WTC11 (cell line): ENCODE data around the gene DLG5. TPM values are rescaled to one million over a fixed set of nuclear protein-coding genes. Genes with fewer than 3 reads are reported as not detected.

Experiments used
- ATAC-seq: fragments of 200-7000 bp; cut with Tn5 transposase; 2 replicates; pipeline ENCODE4 v1.10.0; 2021; ENCODE audit warnings: mild to moderate bottlenecking, moderate library complexity
- CTCF ChIA-PET: fragments of 300-600 bp; sonication (Branson Sonifier 250); formaldehyde crosslinking; loops from one replicate; lab custom pipeline; 2021; ENCODE audit warnings: antibody characterized with exemption; lab: Charles Lee
- POLR2A ChIA-PET: fragments of 350-600 bp; sonication (Branson Sonifier 250); formaldehyde crosslinking; loops from one replicate; lab custom pipeline; 2021; ENCODE audit warnings: antibody characterized with exemption; lab: Charles Lee
- DNase-seq: peaks from one replicate; pipeline ENCODE4 v3.0.0; 2021; ENCODE audit warnings: low spot score
- H3K27ac Mint-ChIP-seq: 2 replicates; pipeline ENCODE4 v1.8.0; 2021; ENCODE audit warnings: mixed read lengths
- H3K27me3 Mint-ChIP-seq: 2 replicates; pipeline ENCODE4 v1.8.0; 2021; ENCODE audit warnings: low read depth, mild to moderate bottlenecking, moderate library complexity, mixed read lengths
- H3K36me3 Mint-ChIP-seq: 2 replicates; pipeline ENCODE4 v1.8.0; 2021; ENCODE audit warnings: mixed read lengths
- H3K4me1 Mint-ChIP-seq: 2 replicates; pipeline ENCODE4 v1.8.0; 2022; ENCODE audit warnings: mixed read lengths
- H3K4me3 Mint-ChIP-seq: 2 replicates; pipeline ENCODE4 v1.8.0; 2021; ENCODE audit warnings: mild to moderate bottlenecking, moderate library complexity, mixed read lengths
- H3K9me3 Mint-ChIP-seq: 2 replicates; pipeline ENCODE4 v1.8.0; 2021; ENCODE audit warnings: mixed read lengths
- CDX4 ChIP-seq: fragments of 250-450 bp; sonication (Bioruptor Pico); IDR thresholded peaks from 2 replicates; pipeline ENCODE4 v1.9.0; 2021; ENCODE audit warnings: moderate library complexity, mild to moderate bottlenecking, inconsistent platforms, borderline replicate concordance
- CREB1 ChIP-seq: sonication (generic); formaldehyde crosslinking; IDR thresholded peaks from 2 replicates; pipeline ENCODE4 v1.8.0; 2023; ENCODE audit warnings: mild to moderate bottlenecking, missing genetic modification reagents
- E2F4 ChIP-seq: sonication (generic); formaldehyde crosslinking; IDR thresholded peaks from 2 replicates; pipeline ENCODE4 v1.8.1; 2022; ENCODE audit warnings: low read depth, mild to moderate bottlenecking, moderate library complexity, missing genetic modification reagents, borderline replicate concordance
- ELF4 ChIP-seq: sonication (generic); formaldehyde crosslinking; IDR thresholded peaks from 2 replicates; pipeline ENCODE4 v1.8.1; 2022; ENCODE audit warnings: low read depth, mild to moderate bottlenecking, moderate library complexity, missing genetic modification reagents
- ESRRA ChIP-seq: sonication (generic); formaldehyde crosslinking; IDR thresholded peaks from 2 replicates; pipeline ENCODE4 v1.8.1; 2022; ENCODE audit warnings: mild to moderate bottlenecking, missing genetic modification reagents, borderline replicate concordance
- FOXP1 ChIP-seq: sonication (generic); formaldehyde crosslinking; IDR thresholded peaks from 2 replicates; pipeline ENCODE4 v1.8.0; 2022; ENCODE audit warnings: missing genetic modification reagents, mild to moderate bottlenecking, moderate library complexity, borderline replicate concordance
- GRHL2 ChIP-seq: fragments of 250-450 bp; sonication (Bioruptor Pico); IDR thresholded peaks from 2 replicates; pipeline ENCODE4 v1.8.0; 2022; ENCODE audit warnings: mild to moderate bottlenecking, moderate library complexity; ENCODE audit not compliant: insufficient replicate concordance, severe bottlenecking
- GTF2I ChIP-seq: fragments of 250-450 bp; sonication (Bioruptor Pico); conservative IDR thresholded peaks from 2 replicates; pipeline ENCODE4 v1.4.0; 2021; ENCODE audit warnings: mild to moderate bottlenecking
- HMGA2 ChIP-seq: fragments of 250-450 bp; sonication (Bioruptor Pico); IDR thresholded peaks from 2 replicates; pipeline ENCODE4 v1.4.0; 2021; ENCODE audit warnings: mild to moderate bottlenecking, moderate library complexity
- IRF2 ChIP-seq: sonication (generic); formaldehyde crosslinking; IDR thresholded peaks from 2 replicates; pipeline ENCODE4 v1.8.0; 2022; ENCODE audit warnings: low read depth, missing genetic modification reagents, borderline replicate concordance
- JAZF1 ChIP-seq: fragments of 250-450 bp; sonication (Bioruptor Pico); IDR thresholded peaks from 2 replicates; pipeline ENCODE4 v1.9.0; 2021; ENCODE audit warnings: moderate library complexity, mild to moderate bottlenecking, inconsistent platforms
- MAX ChIP-seq: sonication (generic); formaldehyde crosslinking; IDR thresholded peaks from 2 replicates; pipeline ENCODE4 v1.8.0; 2022; ENCODE audit warnings: mild to moderate bottlenecking, missing genetic modification reagents
- MYBL2 ChIP-seq: sonication (generic); formaldehyde crosslinking; IDR thresholded peaks from 2 replicates; pipeline ENCODE4 v1.8.1; 2023; ENCODE audit warnings: mild to moderate bottlenecking, moderate library complexity, missing genetic modification reagents
- NFATC4 ChIP-seq: fragments of 250-450 bp; sonication (Bioruptor Pico); IDR thresholded peaks from 2 replicates; pipeline ENCODE4 v1.9.0; 2021; ENCODE audit warnings: mild to moderate bottlenecking
- NR1H2 ChIP-seq: sonication (generic); formaldehyde crosslinking; IDR thresholded peaks from 2 replicates; pipeline ENCODE4 v1.9.0; 2021; ENCODE audit warnings: mild to moderate bottlenecking, moderate library complexity, missing genetic modification reagents
- SOX15 ChIP-seq: fragments of 250-450 bp; sonication (Bioruptor Pico); IDR thresholded peaks from 2 replicates; pipeline ENCODE4 v1.9.0; 2021; ENCODE audit warnings: mild to moderate bottlenecking
- TCF7 ChIP-seq: sonication (generic); formaldehyde crosslinking; IDR thresholded peaks from 2 replicates; pipeline ENCODE4 v1.8.0; 2022; ENCODE audit warnings: mild to moderate bottlenecking, low read depth, missing genetic modification reagents, moderate library complexity
- TEAD4 ChIP-seq: sonication (generic); formaldehyde crosslinking; IDR thresholded peaks from 2 replicates; pipeline ENCODE4 v1.8.0; 2022; ENCODE audit warnings: mild to moderate bottlenecking, missing genetic modification reagents
- TP53 ChIP-seq: sonication (generic); formaldehyde crosslinking; IDR thresholded peaks from 2 replicates; pipeline ENCODE4 v1.8.1; 2023; ENCODE audit warnings: mild to moderate bottlenecking, missing genetic modification reagents
- ZMAT4 ChIP-seq: fragments of 250-450 bp; sonication (Bioruptor Pico); IDR thresholded peaks from 2 replicates; pipeline ENCODE4 v1.9.0; 2021; ENCODE audit warnings: mild to moderate bottlenecking
- ZNF263 ChIP-seq: sonication (generic); formaldehyde crosslinking; IDR thresholded peaks from 2 replicates; pipeline ENCODE4 v1.8.1; 2022; ENCODE audit warnings: low read depth, mild to moderate bottlenecking, moderate library complexity, missing genetic modification reagents
- ZSCAN18 ChIP-seq: fragments of 250-450 bp; sonication (Bioruptor Pico); IDR thresholded peaks from 2 replicates; pipeline ENCODE4 v2.1.2; 2022; ENCODE audit warnings: mild to moderate bottlenecking, moderate library complexity
- total RNA-seq: library from RNA; stranded (reverse); gene quantifications from 3 replicates; pipeline ENCODE4 v1.2.3, GENCODE V29; 2021
- TF ChIP-seq, protein P1 (sequence below): sonication (generic); formaldehyde crosslinking; IDR thresholded peaks from 2 replicates; pipeline ENCODE4 v1.8.0; 2022; ENCODE audit warnings: mild to moderate bottlenecking, missing genetic modification reagents
- TF ChIP-seq, protein P2 (sequence below): sonication (generic); formaldehyde crosslinking; IDR thresholded peaks from 2 replicates; pipeline ENCODE4 v1.8.1; 2023; ENCODE audit warnings: mild to moderate bottlenecking, missing genetic modification reagents, moderate library complexity

Gene DLG5
- total RNA-seq, 1 experiment from 2014 or later = 65.5 TPM

DNA sequence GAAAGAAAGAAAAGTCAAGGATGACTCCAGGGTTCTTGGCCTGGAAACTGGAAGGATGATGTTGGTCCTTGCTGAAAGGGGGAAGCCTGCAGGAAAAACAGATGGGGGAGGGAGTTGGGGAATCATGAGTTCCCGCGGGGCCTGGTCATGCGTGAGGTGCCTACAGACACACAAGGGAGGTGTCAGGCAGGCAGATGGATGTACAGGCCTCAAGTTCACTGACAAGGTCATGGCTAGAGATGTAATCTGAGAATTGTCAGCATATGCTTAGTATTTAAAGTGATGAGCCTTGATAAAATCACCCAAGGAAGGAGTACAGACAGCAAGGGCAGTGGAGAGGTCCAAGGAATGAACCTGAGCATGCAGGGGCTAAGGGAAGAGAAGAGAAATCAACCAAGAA, 46.8 kb downstream of the DLG5 start:
- TF ChIP-seq MYBL2 = no peak
- no peak for TF ChIP-seq TEAD4 (CRISPR knock-in tag)
- no peak for TF ChIP-seq JAZF1
- no peak for TF ChIP-seq NR1H2 (CRISPR knock-in tag)
- TF ChIP-seq, protein P1, sequence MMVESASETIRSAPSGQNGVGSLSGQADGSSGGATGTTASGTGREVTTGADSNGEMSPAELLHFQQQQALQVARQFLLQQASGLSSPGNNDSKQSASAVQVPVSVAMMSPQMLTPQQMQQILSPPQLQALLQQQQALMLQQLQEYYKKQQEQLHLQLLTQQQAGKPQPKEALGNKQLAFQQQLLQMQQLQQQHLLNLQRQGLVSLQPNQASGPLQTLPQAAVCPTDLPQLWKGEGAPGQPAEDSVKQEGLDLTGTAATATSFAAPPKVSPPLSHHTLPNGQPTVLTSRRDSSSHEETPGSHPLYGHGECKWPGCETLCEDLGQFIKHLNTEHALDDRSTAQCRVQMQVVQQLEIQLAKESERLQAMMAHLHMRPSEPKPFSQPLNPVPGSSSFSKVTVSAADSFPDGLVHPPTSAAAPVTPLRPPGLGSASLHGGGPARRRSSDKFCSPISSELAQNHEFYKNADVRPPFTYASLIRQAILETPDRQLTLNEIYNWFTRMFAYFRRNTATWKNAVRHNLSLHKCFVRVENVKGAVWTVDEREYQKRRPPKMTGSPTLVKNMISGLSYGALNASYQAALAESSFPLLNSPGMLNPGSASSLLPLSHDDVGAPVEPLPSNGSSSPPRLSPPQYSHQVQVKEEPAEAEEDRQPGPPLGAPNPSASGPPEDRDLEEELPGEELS (CRISPR knock-in tag) = no peak
- no peak for TF ChIP-seq HMGA2 (CRISPR knock-in tag)
- TF ChIP-seq IRF2 (CRISPR knock-in tag) = no peak
- TF ChIP-seq CDX4 (CRISPR knock-in tag) = no peak
- no peak for TF ChIP-seq TCF7 (CRISPR knock-in tag)
- no peak for TF ChIP-seq SOX15
- TF ChIP-seq CREB1 (CRISPR knock-in tag) = no peak
- no peak for TF ChIP-seq ESRRA (CRISPR knock-in tag)

DNA sequence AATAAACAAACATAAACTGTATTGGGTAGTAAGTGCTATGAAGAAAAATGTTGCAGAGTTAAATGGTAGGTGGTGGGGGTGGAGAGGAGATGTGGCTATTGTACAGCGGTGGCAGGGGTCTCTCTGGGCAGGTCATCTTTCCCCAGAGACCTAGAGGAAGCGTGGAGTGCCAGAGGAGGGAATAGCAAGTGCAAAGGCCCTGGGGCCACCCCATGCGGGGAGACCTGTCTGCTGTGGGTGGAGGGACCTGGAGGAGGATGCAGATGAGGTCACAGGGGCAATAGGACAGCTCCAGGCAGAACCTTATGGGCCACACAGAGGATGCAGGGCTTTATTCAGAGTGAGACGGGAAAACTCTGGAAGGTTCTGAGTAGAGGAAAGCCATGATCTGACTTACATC, 47.5 kb downstream of the DLG5 start:
- peak overlapping the region; percentile 95 for H3K27ac Mint-ChIP-seq
- ChIA-PET CTCF (interaction anchor here (0.9 to 4.8 kb wide), 7 partner anchors 11 to 48 kb away, joined by 3 to 82 read pairs (median 5); no protein-coding TSS in a partner anchor), POLR2A (interaction anchor here (1.4 kb wide), 1 partner anchor 13 kb away, joined by 3 read pairs; no protein-coding TSS in a partner anchor)
- H3K36me3 Mint-ChIP-seq = peaks cover 3% of the 10 kb centered on the region
- 0 out of 2 replicates have a peak, but pooled peaks have one; percentile 43 for TF ChIP-seq GTF2I (CRISPR knock-in tag)
- TF ChIP-seq ZMAT4 (CRISPR knock-in tag) = no peak
- H3K9me3 Mint-ChIP-seq = no peaks in the 10 kb centered on the region
- H3K27me3 Mint-ChIP-seq = no peaks in the 10 kb centered on the region
- H3K4me3 Mint-ChIP-seq = peak overlapping the region; percentile 43; the same call in 1 of the 2 replicates
- DNase-seq (no peak), ATAC-seq (no peak)
- H3K4me1 Mint-ChIP-seq = peaks cover 77% of the 10 kb centered on the region

More for the DNA sequence above, 46.8 kb downstream of the DLG5 start:
- peaks cover 3% of the 10 kb centered on the region for H3K36me3 Mint-ChIP-seq
- no peak for ATAC-seq
- H3K9me3 Mint-ChIP-seq = no peaks in the 10 kb centered on the region
- CTCF ChIA-PET = interaction anchor here (0.9 to 4.8 kb wide), 2 partner anchors 11 to 33 kb away, joined by 3 to 82 read pairs; no protein-coding TSS in a partner anchor
- peak overlapping the region; percentile 95 for H3K27ac Mint-ChIP-seq
- H3K4me3 Mint-ChIP-seq = no peak overlapping the region
- H3K4me1 Mint-ChIP-seq = peaks cover 75% of the 10 kb centered on the region
- H3K27me3 Mint-ChIP-seq = no peaks in the 10 kb centered on the region
- POLR2A ChIA-PET = no interaction called here
- DNase-seq = no peak

DNA sequence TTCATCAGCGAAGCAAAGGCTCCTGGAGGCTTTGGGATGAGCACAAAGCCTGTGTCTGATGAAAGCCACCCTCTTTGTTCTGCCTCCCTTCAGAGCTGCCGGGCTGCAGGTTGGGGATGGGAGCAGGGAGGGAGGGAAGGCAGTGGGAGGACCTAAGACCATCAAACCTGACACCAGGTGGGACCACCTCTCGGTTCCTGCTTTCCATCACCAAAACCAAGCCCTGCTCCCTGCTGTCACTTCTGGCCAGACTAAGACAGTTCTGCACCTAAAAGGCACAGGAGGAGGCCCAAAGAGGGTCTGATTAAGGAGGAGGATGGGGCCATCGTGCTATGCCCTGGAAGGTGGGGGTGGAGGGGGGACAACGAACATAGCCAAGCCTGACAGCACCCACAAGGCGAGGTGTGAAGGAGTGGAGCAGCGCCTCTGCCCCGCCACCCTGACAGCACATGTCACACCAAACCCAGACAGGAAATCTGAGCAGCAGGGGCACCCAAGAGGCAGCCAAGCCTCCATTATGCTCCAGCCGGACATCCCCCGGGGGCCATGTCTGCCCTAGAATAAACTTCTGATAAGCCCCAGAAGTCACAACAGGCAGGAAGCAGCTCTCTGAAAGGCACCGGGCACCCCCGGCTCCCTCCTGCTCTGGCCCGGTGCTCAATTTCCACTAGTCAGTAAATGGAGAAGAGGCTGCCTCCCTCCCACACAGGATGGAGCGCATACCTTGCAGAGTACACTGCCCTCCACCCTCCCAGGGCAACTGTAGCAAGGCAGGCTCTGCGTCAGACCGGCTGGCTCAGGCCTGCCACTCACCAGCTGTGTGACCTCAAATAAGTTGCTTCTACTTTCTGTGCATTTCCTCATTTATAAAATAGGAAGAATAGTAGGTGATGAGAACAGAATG, 48.9 kb downstream of the DLG5 start:
- peaks cover 3% of the 10 kb centered on the region for H3K36me3 Mint-ChIP-seq
- H3K27me3 Mint-ChIP-seq = no peaks in the 10 kb centered on the region
- H3K4me1 Mint-ChIP-seq = peaks cover 78% of the 10 kb centered on the region
- peak overlapping the region; percentile 95 for H3K27ac Mint-ChIP-seq
- no peaks in the 10 kb centered on the region for H3K9me3 Mint-ChIP-seq
- CTCF ChIA-PET = interaction anchor here (0.5 to 4.8 kb wide), 13 partner anchors 10 to 119 kb away, joined by 3 to 82 read pairs (median 4); no protein-coding TSS in a partner anchor
- POLR2A ChIA-PET = interaction anchor here (0.6 to 1.4 kb wide), 5 partner anchors 11 to 1280 kb away, joined by 3 to 8 read pairs (median 3); no protein-coding TSS in a partner anchor
- DNase-seq = peak; percentile 68
- peak overlapping the region; percentile 43 for H3K4me3 Mint-ChIP-seq
- peak; percentile 87 for ATAC-seq
- no peak for TF ChIP-seq ZSCAN18 (CRISPR knock-in tag)
- TF ChIP-seq, protein P2, sequence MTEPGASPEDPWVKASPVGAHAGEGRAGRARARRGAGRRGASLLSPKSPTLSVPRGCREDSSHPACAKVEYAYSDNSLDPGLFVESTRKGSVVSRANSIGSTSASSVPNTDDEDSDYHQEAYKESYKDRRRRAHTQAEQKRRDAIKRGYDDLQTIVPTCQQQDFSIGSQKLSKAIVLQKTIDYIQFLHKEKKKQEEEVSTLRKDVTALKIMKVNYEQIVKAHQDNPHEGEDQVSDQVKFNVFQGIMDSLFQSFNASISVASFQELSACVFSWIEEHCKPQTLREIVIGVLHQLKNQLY (CRISPR knock-in tag) = no peak
- no peak for TF ChIP-seq E2F4
- TF ChIP-seq NR1H2 (CRISPR knock-in tag) = no peak
- no peak for TF ChIP-seq NFATC4 (CRISPR knock-in tag)
- no peak for TF ChIP-seq TCF7 (CRISPR knock-in tag)
- TF ChIP-seq ZNF263 = no peak
- peak; percentile 95 for TF ChIP-seq MAX
- peak; percentile 90 for TF ChIP-seq TP53
- no peak for TF ChIP-seq GRHL2 (CRISPR knock-in tag)
- no peak for TF ChIP-seq ELF4
- no peak for TF ChIP-seq IRF2 (CRISPR knock-in tag)
- TF ChIP-seq FOXP1 (CRISPR knock-in tag) = peak; percentile 76; the same call in 1 of the 2 replicates
